Astrocyte (in vitro differentiated cells and primary cell): ENCODE measurements around the gene ISCA1.

Experiments used
- EZH2 ChIP-seq: IDR thresholded peaks from 2 replicates; pipeline ENCODE4 v1.6.1; 2012; ENCODE audit warnings: mild to moderate bottlenecking, low read length, inconsistent platforms; ENCODE audit not compliant: insufficient read depth
- TF ChIP-seq, protein P1 (sequence below): IDR thresholded peaks from 2 replicates; pipeline ENCODE4 v1.5.1; 2011; ENCODE audit warnings: low read depth, mild to moderate bottlenecking, inconsistent platforms, low read length, moderate library complexity; ENCODE audit not compliant: insufficient read depth

DNA sequence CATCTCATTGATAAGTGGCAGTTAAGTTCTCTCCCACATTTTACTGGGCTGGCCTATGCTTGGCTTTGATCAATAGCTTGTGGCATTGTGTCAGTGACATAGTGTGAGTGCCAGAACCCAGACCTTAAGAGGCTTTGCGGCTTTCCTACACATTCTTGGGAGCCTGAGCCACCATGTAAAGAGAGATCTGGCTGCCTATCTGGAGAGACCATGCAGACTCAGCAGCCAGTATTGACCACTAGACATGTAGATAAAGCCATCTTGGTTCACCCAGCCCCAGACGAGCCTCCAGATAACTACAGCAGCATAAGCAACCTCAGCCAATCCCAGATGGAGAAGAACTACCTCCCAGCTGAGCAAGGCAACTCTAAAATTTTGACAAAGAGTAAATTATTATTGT lies 51.5 kb downstream of the ISCA1 start:
- TF ChIP-seq, protein P1, sequence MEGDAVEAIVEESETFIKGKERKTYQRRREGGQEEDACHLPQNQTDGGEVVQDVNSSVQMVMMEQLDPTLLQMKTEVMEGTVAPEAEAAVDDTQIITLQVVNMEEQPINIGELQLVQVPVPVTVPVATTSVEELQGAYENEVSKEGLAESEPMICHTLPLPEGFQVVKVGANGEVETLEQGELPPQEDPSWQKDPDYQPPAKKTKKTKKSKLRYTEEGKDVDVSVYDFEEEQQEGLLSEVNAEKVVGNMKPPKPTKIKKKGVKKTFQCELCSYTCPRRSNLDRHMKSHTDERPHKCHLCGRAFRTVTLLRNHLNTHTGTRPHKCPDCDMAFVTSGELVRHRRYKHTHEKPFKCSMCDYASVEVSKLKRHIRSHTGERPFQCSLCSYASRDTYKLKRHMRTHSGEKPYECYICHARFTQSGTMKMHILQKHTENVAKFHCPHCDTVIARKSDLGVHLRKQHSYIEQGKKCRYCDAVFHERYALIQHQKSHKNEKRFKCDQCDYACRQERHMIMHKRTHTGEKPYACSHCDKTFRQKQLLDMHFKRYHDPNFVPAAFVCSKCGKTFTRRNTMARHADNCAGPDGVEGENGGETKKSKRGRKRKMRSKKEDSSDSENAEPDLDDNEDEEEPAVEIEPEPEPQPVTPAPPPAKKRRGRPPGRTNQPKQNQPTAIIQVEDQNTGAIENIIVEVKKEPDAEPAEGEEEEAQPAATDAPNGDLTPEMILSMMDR: no peak
- no peak for TF ChIP-seq EZH2
